Neural cell (in vitro differentiated cells): ENCODE measurements around the gene LYPD6B.

ENCODE experiments used
- EP300 ChIP-seq: fragments of 450-650 bp; conservative IDR thresholded peaks from 2 replicates; pipeline ENCODE4 v1.6.1; 2014; ENCODE audit warnings: antibody characterized with exemption, mild to moderate bottlenecking, moderate library complexity; ENCODE audit not compliant: poor library complexity, severe bottlenecking
- EZH2 ChIP-seq: fragments of 200-600, 300-800 bp; shearing (Covaris generic), sonication (generic); IDR thresholded peaks from 2 replicates; pipeline ENCODE4 v1.6.1; 2014; ENCODE audit warnings: antibody characterized with exemption, low read length, borderline replicate concordance, mild to moderate bottlenecking; ENCODE audit not compliant: insufficient read depth, poor library complexity, severe bottlenecking
- MXI1 ChIP-seq: fragments of 450-650 bp; conservative IDR thresholded peaks from 2 replicates; pipeline ENCODE4 v1.6.1; 2014; ENCODE audit warnings: antibody characterized with exemption, mild to moderate bottlenecking; ENCODE audit not compliant: poor library complexity, severe bottlenecking
- POLR2AphosphoS5 ChIP-seq: IDR thresholded peaks from 2 replicates; pipeline ENCODE4 v1.6.1; 2012
- RAD21 ChIP-seq: fragments of 450-650 bp; conservative IDR thresholded peaks from 2 replicates; pipeline ENCODE4 v1.6.1; 2014; ENCODE audit warnings: antibody characterized with exemption, mild to moderate bottlenecking, moderate library complexity
- REST ChIP-seq: IDR thresholded peaks from 2 replicates; pipeline ENCODE4 v1.6.1; 2012; ENCODE audit warnings: borderline replicate concordance
- SMC3 ChIP-seq: fragments of 450-650 bp; conservative IDR thresholded peaks from 2 replicates; pipeline ENCODE4 v1.6.1; 2014; ENCODE audit warnings: antibody characterized with exemption, mild to moderate bottlenecking, moderate library complexity; ENCODE audit not compliant: poor library complexity
- TAF1 ChIP-seq: IDR thresholded peaks from 2 replicates; pipeline ENCODE4 v1.6.1; 2012; ENCODE audit warnings: low read depth
- TF ChIP-seq, protein P1 (sequence below): fragments of 450-650 bp; IDR thresholded peaks from 2 replicates; pipeline ENCODE4 v1.5.1; 2014; ENCODE audit warnings: antibody characterized with exemption, mild to moderate bottlenecking, moderate library complexity; ENCODE audit not compliant: poor library complexity, severe bottlenecking

GRCh38 chr2:148998165-148998830, 40.2 kb upstream of the LYPD6B start:
- TF ChIP-seq EZH2 (no peak), POLR2AphosphoS5 (no peak), EP300 (no peak), REST (no peak), RAD21 (no peak), TAF1 (no peak), SMC3 (no peak), MXI1 (no peak)
- TF ChIP-seq, protein P1, sequence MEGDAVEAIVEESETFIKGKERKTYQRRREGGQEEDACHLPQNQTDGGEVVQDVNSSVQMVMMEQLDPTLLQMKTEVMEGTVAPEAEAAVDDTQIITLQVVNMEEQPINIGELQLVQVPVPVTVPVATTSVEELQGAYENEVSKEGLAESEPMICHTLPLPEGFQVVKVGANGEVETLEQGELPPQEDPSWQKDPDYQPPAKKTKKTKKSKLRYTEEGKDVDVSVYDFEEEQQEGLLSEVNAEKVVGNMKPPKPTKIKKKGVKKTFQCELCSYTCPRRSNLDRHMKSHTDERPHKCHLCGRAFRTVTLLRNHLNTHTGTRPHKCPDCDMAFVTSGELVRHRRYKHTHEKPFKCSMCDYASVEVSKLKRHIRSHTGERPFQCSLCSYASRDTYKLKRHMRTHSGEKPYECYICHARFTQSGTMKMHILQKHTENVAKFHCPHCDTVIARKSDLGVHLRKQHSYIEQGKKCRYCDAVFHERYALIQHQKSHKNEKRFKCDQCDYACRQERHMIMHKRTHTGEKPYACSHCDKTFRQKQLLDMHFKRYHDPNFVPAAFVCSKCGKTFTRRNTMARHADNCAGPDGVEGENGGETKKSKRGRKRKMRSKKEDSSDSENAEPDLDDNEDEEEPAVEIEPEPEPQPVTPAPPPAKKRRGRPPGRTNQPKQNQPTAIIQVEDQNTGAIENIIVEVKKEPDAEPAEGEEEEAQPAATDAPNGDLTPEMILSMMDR, result no peak
